ENCODE results near the gene PPP3CA. TPM values are rescaled to one million over a fixed set of nuclear protein-coding genes. Genes with fewer than 3 reads are reported as not detected.

The PPP3CA gene
- total and polyA plus RNA-seq, 2 of the 13 experiments (the other 11 are each of a cell fraction or from before 2014, with no cell fraction given) = 4.8 to 13.2 TPM

- CTCF ChIA-PET (ENCODE audit: low intra/inter-chr PET ratio, low total read pairs) = no interaction called here
These were observed 19.9 kb upstream of the PPP3CA start for GRCh38 chr4:101367201-101367600.

More at GRCh38 chr4:101367201-101367600, 19.9 kb upstream of the PPP3CA start:
- peaks cover 8% of the 10 kb centered on the region; the same call in 1 of the 2 replicates for H3K4me1 ChIP-seq (ENCODE audit: insufficient read depth, low read length)
- 6% methylated on average over 1 of the region's 1 CpG for WGBS (ENCODE audit: low lambda C conversion rate)
- H3K79me2 ChIP-seq (ENCODE audit: insufficient read depth, low read length) = no peaks in the 10 kb centered on the region
- no peak overlapping the region for H3K4me3 ChIP-seq (replicated peaks in 1 of 3; ENCODE audit: insufficient read depth in 1 of 3, low read depth in 2 of 3, low read length in 3 of 3)
- ATAC-seq (no peak), FAIRE-seq (no peak), DNase-seq (ENCODE audit: low spot score) (no peak)
- H3K9ac ChIP-seq (ENCODE audit: insufficient read depth, low read depth, low read length) = no peak overlapping the region
- intact Hi-C loops (cut with micrococcal nuclease; ENCODE audit: unreplicated experiment) (loop anchor here (5.0 kb wide), 1 partner anchor 365 kb away; no protein-coding TSS in a partner anchor), in situ Hi-C loops (cut with HindIII; ENCODE audit: extremely low pct_ligation_motif_present, low pct_unique_long_range_greater_than_20kb) (no loop called here)
- no peak overlapping the region; the same call in 1 of the 2 replicates for H3K4me2 ChIP-seq (ENCODE audit: low read depth, low read length)
- no peaks in the 10 kb centered on the region for H4K20me1 ChIP-seq (ENCODE audit: insufficient read depth, low read length)
- no peaks in the 10 kb centered on the region for H3K36me3 ChIP-seq (replicated peaks in 1 of 2; ENCODE audit: control insufficient read depth in 1 of 2, insufficient read depth in 2 of 2, low read length in 2 of 2)
- H2AFZ ChIP-seq (ENCODE audit: low read length) = peak overlapping the region; percentile 72
- peaks cover 6% of the 10 kb centered on the region for H3K9me3 ChIP-seq (ENCODE audit: low read length)
- BruUV-seq (replicated peaks) = no TSS peak
- TF ChIP-seq KDM5B (CRISPR knock-in tag; IDR thresholded peaks at IDR 0.05; ENCODE audit: borderline replicate concordance) = no peak
- TF ChIP-seq ZNF101 (CRISPR knock-in tag; IDR thresholded peaks at IDR 0.05; ENCODE audit: borderline replicate concordance, low read depth) = no peak
- no peak for TF ChIP-seq GPBP1L1 (CRISPR knock-in tag; IDR thresholded peaks at IDR 0.05)
- no peak for TF ChIP-seq ZSCAN25 (CRISPR knock-in tag; IDR thresholded peaks at IDR 0.05)
- TF ChIP-seq NCOA2 (CRISPR knock-in tag; IDR thresholded peaks at IDR 0.05) = no peak
- no peak for TF ChIP-seq GATAD2A (CRISPR knock-in tag; IDR thresholded peaks at IDR 0.05)
- TF ChIP-seq TFDP1 (CRISPR knock-in tag; IDR thresholded peaks at IDR 0.05; ENCODE audit: borderline replicate concordance) = no peak
- no peak for TF ChIP-seq NFE2L1 (CRISPR knock-in tag; IDR thresholded peaks at IDR 0.05; ENCODE audit: borderline replicate concordance)
- TF ChIP-seq SP5 (CRISPR knock-in tag; IDR thresholded peaks at IDR 0.05; ENCODE audit: borderline replicate concordance, low read depth) = no peak
- TF ChIP-seq NR2F6 (IDR thresholded peaks at IDR 0.05) = no peak
- TF ChIP-seq NR2F6 (CRISPR knock-in tag; IDR thresholded peaks at IDR 0.05) = no peak
- TF ChIP-seq PHB2 (IDR thresholded peaks at IDR 0.05; ENCODE audit: partially characterized antibody) = no peak
- TF ChIP-seq ZNF234 (CRISPR knock-in tag; conservative IDR thresholded peaks at IDR 0.05) = no peak
- TF ChIP-seq CHD2 (IDR thresholded peaks at IDR 0.05; ENCODE audit: low read depth, low read length) = no peak
- no peak for TF ChIP-seq HNRNPH1 (optimal IDR thresholded peaks at IDR 0.05; ENCODE audit: low read depth, low read length)
- no peak for TF ChIP-seq ZNF367 (CRISPR knock-in tag; IDR thresholded peaks at IDR 0.05; ENCODE audit: borderline replicate concordance)
- no peak for TF ChIP-seq ZNF431 (CRISPR knock-in tag; IDR thresholded peaks at IDR 0.05; ENCODE audit: borderline replicate concordance, low read depth)
- no peak for TF ChIP-seq ZNF816 (CRISPR knock-in tag; IDR thresholded peaks at IDR 0.05; ENCODE audit: borderline replicate concordance)
- TF ChIP-seq SIX4 (CRISPR knock-in tag; IDR thresholded peaks at IDR 0.05) = no peak
- TF ChIP-seq ZNF343 (CRISPR knock-in tag; IDR thresholded peaks at IDR 0.05) = no peak
- TF ChIP-seq HNF4A (CRISPR knock-in tag; IDR thresholded peaks at IDR 0.05) = no peak
- H3K27ac ChIP-seq (ENCODE audit: extremely low read length, insufficient read depth, low read length) = no peak overlapping the region
- POLR2A ChIA-PET = no interaction called here
- H3K27me3 ChIP-seq (ENCODE audit: control insufficient read depth in 1 of 2, insufficient read depth in 2 of 2, low read length in 2 of 2) = no peaks in the 10 kb centered on the region; a peak in 1 of 5 replicates
